ENCODE measurements around the gene VPS18. TPM values are rescaled to one million over a fixed set of nuclear protein-coding genes. Genes with fewer than 3 reads are reported as not detected.

VPS18 gene
- total RNA-seq, 2 experiments from 2014 or later, result 12.1 to 13.2 TPM

DNA sequence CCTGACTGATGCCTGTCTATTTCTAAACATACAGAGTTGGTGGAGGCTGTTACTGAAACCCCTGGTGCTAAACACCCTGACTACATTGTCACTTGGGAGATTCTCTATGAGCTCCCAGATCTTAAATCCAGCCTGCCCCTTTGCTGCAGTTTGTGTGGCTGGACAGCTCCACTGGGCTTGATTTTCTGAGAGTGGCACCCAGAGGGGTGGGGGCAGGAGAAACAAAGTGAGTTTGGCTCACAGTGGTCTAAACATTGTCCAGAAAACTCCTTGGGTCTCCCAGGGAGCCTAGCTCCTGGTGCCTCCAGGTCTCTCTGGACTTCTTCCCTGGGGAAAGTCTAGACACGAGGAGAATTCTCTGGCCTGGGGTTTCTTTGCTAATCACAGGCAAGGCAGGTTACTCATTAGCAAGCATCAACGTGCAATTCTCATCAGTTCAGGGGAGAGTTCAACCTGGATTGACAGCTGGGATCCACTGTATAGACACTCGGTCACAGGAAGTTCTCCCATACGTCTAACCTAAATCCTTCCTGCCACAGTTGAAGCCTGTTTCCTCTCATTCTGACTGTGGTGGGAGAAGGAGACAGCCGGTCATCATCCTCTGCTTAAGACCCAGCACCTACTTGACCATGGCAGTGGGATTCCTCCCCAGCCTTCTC lies 27.8 kb downstream of the VPS18 start:
- no peak overlapping the region for H3K4me3 Mint-ChIP-seq

DNA sequence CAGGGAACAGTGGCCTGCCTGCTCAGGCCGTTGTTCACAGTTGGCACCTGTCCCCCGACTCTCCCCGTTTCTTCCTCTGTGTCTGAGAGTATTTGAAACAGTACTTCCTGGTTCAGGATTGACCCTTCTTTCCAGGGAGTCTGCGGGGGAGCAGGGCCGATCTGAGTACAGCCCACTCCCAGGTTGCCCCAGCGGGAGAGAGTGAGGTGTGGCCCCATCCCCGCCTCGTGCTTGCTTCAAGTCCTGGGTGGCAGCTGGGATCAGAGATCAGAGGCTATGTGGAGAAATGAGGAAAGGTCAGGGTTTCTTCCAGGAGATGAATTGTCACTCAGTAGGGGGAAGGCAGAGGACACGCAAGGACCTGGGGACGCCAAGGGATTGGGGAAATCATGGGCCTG lies 28.4 kb downstream of the VPS18 start:
- Mint-ChIP-seq H3K27me3 (peaks cover 35% of the 10 kb centered on the region), H3K27ac (no peak overlapping the region), H3K4me3 (no peak overlapping the region), H3K4me1 (peaks cover 12% of the 10 kb centered on the region), H3K36me3 (no peaks in the 10 kb centered on the region), H3K9me3 (no peaks in the 10 kb centered on the region)
- DNase-seq, result no peak

More for the DNA sequence above, 27.8 kb downstream of the VPS18 start:
- Mint-ChIP-seq H3K36me3 (no peaks in the 10 kb centered on the region), H3K27me3 (peaks cover 30% of the 10 kb centered on the region), H3K9me3 (no peaks in the 10 kb centered on the region), H3K27ac (no peak overlapping the region), H3K4me1 (peaks cover 9% of the 10 kb centered on the region)
- DNase-seq, result no peak

GRCh38 chr15:40923551-40923950 lies 29.3 kb downstream of the VPS18 start:
- no peak for DNase-seq
- Mint-ChIP-seq H3K4me3 (no peak overlapping the region), H3K36me3 (no peaks in the 10 kb centered on the region), H3K9me3 (no peaks in the 10 kb centered on the region), H3K4me1 (peaks cover 13% of the 10 kb centered on the region), H3K27ac (no peak overlapping the region), H3K27me3 (peaks cover 43% of the 10 kb centered on the region)

- Mint-ChIP-seq H3K9me3 (no peaks in the 10 kb centered on the region), H3K4me3 (no peak overlapping the region), H3K27ac (no peak overlapping the region), H3K36me3 (no peaks in the 10 kb centered on the region), H3K4me1 (peaks cover 23% of the 10 kb centered on the region), H3K27me3 (peaks cover 62% of the 10 kb centered on the region)
- no peak for DNase-seq
Measured at GRCh38 chr15:40925495-40925862, 31.2 kb downstream of the VPS18 start.

DNA sequence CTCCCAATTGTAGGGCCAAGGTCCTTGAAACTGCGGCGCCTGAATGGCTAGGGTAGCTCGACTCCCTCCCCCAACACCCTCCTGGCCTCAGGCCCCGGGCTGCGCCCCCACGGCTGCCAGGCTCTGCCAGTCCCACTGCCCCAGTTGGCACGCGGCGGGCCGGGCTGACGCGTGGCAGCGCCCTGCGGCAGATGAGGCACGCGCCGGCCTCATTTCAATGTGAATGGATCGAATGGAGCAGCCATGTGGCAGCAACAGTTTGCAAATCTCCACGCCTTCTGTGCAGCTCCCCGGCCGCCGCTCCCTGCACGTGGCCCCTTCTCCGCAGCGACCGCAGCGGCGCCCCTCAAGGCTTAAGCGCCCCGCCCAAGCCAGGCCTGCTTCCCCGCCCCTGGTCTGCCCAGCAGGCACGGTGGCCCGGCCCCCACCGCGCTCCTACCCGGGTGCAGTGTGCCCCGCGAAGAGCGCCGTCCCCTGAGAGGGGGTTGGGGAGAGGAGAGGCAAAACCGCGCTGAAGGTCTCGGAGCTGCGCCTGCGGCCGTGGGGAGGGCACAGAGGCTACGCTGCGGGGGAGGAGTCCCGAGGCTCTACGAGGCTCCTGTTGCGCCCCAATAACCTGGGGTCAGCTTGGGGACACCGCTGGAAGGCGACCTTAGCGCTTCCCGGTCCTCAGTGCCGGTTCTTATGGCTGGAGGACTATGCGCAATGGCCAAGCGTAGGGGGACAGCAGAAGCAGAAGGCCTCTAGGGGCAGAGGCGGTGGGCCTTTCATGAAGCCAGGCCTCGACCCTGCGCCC lies 31.8 kb downstream of the VPS18 start:
- H3K9me3 Mint-ChIP-seq, result no peaks in the 10 kb centered on the region
- peak; percentile 35 for DNase-seq
- peaks cover 68% of the 10 kb centered on the region for H3K27me3 Mint-ChIP-seq
- peaks cover 25% of the 10 kb centered on the region for H3K4me1 Mint-ChIP-seq
- H3K4me3 Mint-ChIP-seq, result no peak overlapping the region
- no peak overlapping the region for H3K27ac Mint-ChIP-seq
- H3K36me3 Mint-ChIP-seq, result no peaks in the 10 kb centered on the region

- Mint-ChIP-seq H3K4me1 (peaks cover 30% of the 10 kb centered on the region), H3K27ac (no peak overlapping the region), H3K9me3 (no peaks in the 10 kb centered on the region), H3K36me3 (no peaks in the 10 kb centered on the region), H3K27me3 (peaks cover 76% of the 10 kb centered on the region), H3K4me3 (peak overlapping the region; percentile 1)
- no peak for DNase-seq
Measured at GRCh38 chr15:40926659-40927494, 32.6 kb downstream of the VPS18 start.

GRCh38 chr15:40927495-40927872 lies 33.2 kb downstream of the VPS18 start:
- Mint-ChIP-seq H3K4me1 (peaks cover 31% of the 10 kb centered on the region), H3K4me3 (peak overlapping the region; percentile 1), H3K9me3 (no peaks in the 10 kb centered on the region), H3K27me3 (peaks cover 82% of the 10 kb centered on the region), H3K36me3 (no peaks in the 10 kb centered on the region), H3K27ac (no peak overlapping the region)
- DNase-seq, result no peak

DNA sequence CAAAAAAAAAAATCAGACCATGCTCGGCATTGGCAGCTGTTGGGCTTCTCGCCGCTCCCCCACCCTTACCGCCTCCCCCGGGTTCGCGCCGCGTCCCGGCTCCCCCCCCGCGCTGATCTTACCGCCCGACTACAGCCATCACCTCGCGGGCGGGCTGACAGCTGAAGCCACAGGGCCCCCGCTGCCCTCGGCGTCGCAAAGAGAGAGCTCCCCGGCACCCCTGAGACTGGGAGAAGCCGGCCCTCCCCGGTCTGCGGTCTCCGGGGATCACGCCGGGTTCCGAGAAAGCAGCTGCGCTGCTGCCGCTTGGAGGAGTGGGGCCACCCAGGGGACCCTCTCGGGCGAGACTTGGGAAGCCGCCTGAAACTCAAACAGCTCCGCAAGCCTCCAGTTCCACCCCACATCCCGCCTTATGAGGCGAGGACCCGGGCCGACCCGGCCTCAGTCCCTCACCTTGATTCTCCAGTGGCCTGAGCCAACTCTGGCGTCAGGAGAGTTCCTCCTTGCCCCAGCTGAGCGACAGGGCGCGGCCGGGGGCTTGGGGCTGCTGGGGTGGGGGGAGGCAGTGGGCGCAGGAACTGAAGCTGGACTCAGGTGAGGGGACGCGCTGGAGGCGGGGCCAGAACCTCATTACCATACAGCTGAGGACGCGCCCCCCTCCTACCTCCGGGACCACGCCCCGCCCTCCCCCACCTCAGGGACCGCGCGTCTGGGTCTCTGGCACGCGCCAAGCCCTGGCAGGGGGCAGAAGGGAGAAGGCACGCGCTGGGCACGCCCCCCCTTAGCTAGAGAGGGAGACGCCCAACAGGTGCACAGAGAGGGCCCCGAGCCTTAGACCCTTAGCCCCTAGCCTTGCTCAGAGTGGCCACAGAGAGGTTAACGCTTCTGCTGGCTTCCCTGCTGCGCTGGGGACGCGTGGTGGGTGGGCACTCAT lies 33.9 kb downstream of the VPS18 start:
- H3K27ac Mint-ChIP-seq, result no peak overlapping the region
- peaks cover 31% of the 10 kb centered on the region for H3K4me1 Mint-ChIP-seq
- H3K4me3 Mint-ChIP-seq, result peak overlapping the region; percentile 61
- H3K27me3 Mint-ChIP-seq, result peaks cover 82% of the 10 kb centered on the region
- no peaks in the 10 kb centered on the region for H3K9me3 Mint-ChIP-seq
- no peaks in the 10 kb centered on the region for H3K36me3 Mint-ChIP-seq
- DNase-seq, result peak; percentile 27

GRCh38 chr15:40928821-40929659 lies 34.8 kb downstream of the VPS18 start, which contains the start of gene DLL4:
Gene DLL4, plus strand, starts transcription at chr15:40929340. Its CDS starts 329 bp downstream, at chr15:40929669.
- Mint-ChIP-seq H3K9me3 (no peaks in the 10 kb centered on the region), H3K4me3 (peak within 1 kb of the TSS; percentile 61), H3K27ac (no peak within 1 kb of the TSS), H3K27me3 (peaks cover 82% of the 10 kb centered on the region), H3K36me3 (no peaks in the 10 kb centered on the region), H3K4me1 (peaks cover 31% of the 10 kb centered on the region)
- DNase-seq, result peak; percentile 58

- Mint-ChIP-seq H3K9me3 (no peaks in the 10 kb centered on the region), H3K27ac (no peak overlapping the region), H3K4me1 (peaks cover 31% of the 10 kb centered on the region), H3K4me3 (peak overlapping the region; percentile 30), H3K27me3 (peaks cover 74% of the 10 kb centered on the region), H3K36me3 (no peaks in the 10 kb centered on the region)
- no peak for DNase-seq
Measured at GRCh38 chr15:40929660-40930429, 35.6 kb downstream of the VPS18 start.

DNA sequence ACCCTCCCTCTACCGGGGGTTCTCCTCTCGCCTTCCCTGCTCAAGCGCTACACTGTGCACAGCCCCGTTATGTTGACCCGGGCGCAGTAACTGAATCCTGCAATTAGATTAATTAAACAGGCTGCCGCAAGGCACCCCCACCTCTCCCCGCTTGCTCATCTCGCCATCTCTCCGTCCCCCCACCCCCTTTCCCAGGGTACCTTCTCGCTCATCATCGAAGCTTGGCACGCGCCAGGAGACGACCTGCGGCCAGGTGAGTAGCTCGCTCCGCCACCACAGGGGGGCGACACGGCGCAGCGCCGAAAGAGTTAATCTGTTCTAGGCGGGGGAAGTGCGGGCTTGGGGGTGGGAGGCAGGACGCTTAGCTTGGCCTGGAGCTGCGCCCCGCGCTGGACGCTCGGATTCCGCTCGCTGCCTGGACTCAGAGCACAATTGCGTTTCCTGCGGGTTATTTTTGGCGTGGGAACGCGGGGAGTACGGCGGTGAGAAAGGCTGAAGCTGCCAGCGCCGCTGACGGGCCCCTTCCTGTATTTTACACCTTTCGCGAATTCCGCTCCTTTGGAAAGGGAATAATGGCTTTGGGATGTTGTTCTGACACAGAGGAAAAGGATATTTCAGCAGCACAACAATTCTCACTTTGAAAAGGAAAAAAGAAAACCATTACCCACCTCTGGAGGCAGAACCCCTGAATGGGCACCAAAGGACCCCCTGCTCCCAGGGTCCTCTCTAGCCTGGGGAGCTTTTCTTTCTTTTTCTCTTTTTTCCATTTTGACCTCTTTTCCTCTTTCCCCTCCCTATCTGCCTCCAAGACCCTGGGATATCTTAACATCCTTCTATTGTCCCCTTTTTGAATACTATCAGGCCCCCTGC lies 36.4 kb downstream of the VPS18 start:
- Mint-ChIP-seq H3K27me3 (peaks cover 66% of the 10 kb centered on the region), H3K27ac (no peak overlapping the region), H3K9me3 (no peaks in the 10 kb centered on the region), H3K4me1 (peaks cover 29% of the 10 kb centered on the region), H3K36me3 (no peaks in the 10 kb centered on the region), H3K4me3 (peak overlapping the region; percentile 30)
- peak; percentile 68 for DNase-seq

All from activated naive CD8-positive, alpha-beta T cell treated with anti-CD3 and anti-CD28 coated beads for 36 hours (primary cell).